Lower leg skin (tissue), 3 donors: ENCODE measurements around the gene AKT3.

ENCODE experiments used
- CTCF ChIP-seq, 3 donors: fragments of 450-650 bp; IDR thresholded peaks; one replicate each; pipeline ENCODE4 v1.5.1; 2016; ENCODE audit warnings: antibody characterized with exemption in 3 of 3, mild to moderate bottlenecking in 3 of 3, moderate library complexity in 2 of 3
- POLR2A ChIP-seq, 2 donors: fragments of 450-650 bp; IDR thresholded peaks; one replicate each; pipeline ENCODE4 v1.6.1; 2016 to 2017; ENCODE audit warnings: antibody characterized with exemption in 2 of 2, mild to moderate bottlenecking in 1 of 2, moderate library complexity in 1 of 2

- TF ChIP-seq CTCF (IDR thresholded peaks at IDR 0.05) (no peak), POLR2A (IDR thresholded peaks at IDR 0.05) (no peak)
Measured at GRCh38 chr1:243475966-243476365, 374.1 kb downstream of the AKT3 start.
